Femur (tissue), 1 donor: ENCODE measurements around the gene MROH2A.
"Not testable (repeated sequence)": the region's sequence is repeated elsewhere in the genome, so short reads cannot be mapped to it uniquely, and the experiment has no call there.

ENCODE experiments used
- DNase-seq: peaks from one replicate; pipeline ENCODE4 v3.0.0-alpha.2; 2017

The MROH2A gene

DNA sequence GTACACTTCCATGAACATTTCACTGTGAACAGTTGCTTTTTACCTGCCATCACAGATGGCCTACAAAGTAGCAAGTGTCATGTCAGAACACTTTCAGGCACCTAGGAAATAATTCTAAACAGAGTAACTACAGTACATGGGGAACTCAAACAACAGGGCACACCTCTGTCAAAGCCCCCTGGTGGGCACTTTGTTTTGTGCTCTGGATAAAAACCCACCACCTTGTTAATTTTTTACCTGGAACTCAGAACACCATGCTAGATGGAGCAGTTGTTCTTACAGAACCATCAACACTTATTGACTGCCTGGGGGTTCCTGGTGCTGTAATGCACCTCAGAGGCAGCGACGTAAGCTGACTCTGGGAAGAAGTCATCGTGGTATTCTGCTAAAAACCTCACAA, 87.7 kb downstream of the MROH2A start:
- no peak for DNase-seq

DNA sequence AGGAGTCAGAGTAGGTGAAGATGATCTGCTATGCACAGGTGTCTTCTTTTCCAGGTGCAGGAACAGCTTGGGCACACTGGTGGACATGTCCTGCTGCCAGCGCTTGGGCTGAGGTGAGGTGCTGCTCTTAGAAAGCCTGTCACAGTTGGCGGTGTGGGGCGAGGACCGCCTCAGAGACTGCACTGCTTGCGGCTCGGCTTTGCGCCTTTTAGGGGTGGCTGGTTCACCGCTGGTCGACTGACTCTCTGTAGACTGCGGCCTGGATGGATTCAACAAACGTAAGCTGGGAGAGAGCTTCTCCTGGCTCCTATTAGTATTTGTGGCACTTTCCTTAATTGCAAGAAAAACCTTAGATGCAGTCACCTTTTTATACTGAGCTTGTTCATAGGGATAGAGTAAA, 88.3 kb downstream of the MROH2A start:
- no peak for DNase-seq

DNA sequence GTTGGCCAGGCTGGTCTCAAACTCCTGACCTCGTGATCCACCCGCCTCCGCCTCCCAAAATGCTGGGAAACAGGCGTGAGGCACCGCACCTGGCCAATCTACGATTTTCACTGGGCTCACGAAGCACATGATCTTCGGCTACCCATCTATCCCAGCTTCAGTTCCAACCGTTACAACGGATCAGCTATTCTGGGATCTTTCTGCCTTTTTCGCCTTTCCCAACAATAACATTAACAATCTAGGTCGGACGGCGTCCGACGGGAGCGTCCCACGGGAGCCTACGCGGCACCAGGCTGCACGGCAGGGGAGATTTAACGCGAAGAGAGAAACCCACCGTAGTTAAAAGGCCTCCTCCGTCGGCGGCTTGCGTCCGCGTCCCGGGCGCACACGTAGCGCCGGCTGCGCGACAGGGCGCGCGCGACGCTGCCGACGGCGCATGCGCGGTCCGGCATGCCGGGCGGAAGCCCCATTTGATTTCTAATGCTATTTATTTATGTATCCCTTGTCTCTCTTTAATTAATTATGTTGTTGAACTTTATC, 89.9 kb downstream of the MROH2A start, which contains the start of gene MSL3B:
MSL3B (minus strand) TSS at position 394 of the 540 bp plus-strand sequence.
- DNase-seq, result peak; percentile 43

DNA sequence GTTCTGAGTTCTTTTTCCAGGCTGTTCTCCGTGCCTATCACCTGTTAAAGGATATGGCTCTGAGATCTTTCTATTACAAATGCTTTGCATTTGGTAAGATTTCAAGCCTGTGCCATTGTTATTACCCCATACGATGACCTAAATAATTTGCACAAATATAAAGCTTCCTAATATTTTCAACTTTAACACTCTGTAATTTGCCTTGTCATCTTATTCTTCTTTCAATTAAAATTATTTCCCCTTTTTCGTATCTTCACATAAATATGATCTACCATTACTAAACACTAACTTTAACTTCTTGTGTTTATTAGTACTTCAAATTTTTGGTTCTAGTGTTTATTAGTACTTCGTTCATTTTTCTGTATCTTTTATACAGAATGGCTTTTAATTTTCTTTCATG, 93.3 kb downstream of the MROH2A start:
- no peak for DNase-seq

DNA sequence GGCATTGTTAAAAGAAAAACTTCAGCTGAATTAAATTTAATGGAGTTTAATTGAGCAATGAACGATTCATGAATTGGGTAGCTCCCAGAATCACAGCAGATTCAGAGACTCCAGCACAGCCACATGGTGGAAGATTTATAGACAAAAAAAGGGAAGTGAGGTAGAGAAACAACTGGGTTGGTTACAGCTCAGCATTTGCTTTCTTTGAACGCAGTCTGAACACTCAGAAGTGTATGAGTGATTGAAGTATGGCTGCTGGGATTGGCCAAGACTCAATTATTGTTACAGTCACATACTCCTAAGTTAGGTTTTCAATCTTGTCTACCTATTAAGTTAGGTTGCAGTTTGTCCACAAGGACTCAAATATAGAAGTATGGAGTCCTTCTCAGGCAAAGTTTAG, 94.0 kb downstream of the MROH2A start:
- not testable (repeated sequence) for DNase-seq

DNA sequence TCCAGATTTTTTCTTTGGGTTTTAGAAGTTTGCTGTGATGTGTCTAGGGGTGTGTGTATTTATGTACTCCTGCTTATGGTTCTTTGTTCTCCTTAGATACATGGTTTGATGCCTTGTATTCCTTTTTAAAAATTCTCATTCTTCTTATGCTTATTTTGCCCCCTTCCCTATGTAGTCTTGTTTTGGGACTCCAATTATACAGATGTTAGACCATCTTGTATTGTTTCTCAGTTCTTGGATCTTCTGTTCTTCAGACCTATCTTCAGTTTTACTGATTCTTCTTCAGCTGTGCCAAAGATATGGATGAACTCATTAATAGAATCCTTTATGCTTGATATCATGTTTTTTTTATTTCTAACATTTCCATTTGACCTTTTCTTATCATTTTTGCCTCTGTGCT, 104.2 kb downstream of the MROH2A start:
- DNase-seq, result no peak
